DMS53 treated with DMSO at 0.1 percent for 48 hours (cell line): ENCODE results near the gene OR8K5.
"Not testable (repeated sequence)": the region's sequence is repeated elsewhere in the genome, so short reads cannot be mapped to it uniquely, and the experiment has no call there.

Experiments used
- DNase-seq: peaks from one replicate; lab custom pipeline; 2025; ENCODE audit not compliant: unreplicated experiment; lab: John Stamatoyannopoulos, UW

OR8K5 gene, protein sequence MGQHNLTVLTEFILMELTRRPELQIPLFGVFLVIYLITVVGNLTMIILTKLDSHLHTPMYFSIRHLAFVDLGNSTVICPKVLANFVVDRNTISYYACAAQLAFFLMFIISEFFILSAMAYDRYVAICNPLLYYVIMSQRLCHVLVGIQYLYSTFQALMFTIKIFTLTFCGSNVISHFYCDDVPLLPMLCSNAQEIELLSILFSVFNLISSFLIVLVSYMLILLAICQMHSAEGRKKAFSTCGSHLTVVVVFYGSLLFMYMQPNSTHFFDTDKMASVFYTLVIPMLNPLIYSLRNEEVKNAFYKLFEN

DNA sequence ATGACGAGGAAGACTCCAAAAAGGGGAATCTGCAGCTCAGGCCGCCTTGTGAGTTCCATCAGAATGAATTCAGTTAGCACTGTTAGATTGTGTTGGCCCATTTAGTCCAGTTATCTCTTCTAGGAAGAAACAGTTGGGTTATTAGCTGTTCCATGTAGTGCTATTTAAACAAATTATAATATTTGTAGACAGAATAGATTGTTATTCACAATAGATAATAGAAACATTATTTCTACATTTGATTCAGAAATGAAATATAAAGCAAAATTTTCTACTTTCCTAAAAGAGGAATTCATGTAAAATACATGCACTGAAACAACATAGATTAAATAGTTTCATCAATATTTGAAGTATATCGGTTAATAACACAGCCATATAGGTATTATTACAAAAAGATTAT lies at the start of gene OR8K5:
Gene OR8K5, minus strand, starts transcription at position 101 of the 400 bp plus-strand sequence. Its CDS starts 0 bp downstream, at position 101.
- no peak for DNase-seq

GRCh38 chr11:56207790-56208189 lies 47.7 kb upstream of the OR8K5 start:
- DNase-seq, result no peak

DNA sequence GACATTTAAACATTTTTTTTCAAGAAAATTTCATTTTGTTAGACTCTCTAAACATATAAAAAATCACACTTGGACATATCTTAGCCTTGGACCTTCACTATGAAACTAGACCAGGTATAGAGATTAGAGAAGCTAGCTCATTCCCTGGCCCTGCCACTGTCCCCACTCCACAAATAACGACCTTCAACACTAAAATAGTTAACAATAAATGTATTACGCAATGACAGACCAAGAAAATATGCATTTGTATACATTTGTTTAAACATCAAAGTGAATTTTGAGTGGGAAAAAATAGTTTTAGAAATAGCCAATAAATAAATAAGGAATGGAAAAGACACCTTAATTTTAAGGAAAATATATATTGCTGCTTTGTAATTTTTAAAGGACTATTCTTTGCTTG lies 37.2 kb upstream of the OR8K5 start:
- DNase-seq, result no peak

DNA sequence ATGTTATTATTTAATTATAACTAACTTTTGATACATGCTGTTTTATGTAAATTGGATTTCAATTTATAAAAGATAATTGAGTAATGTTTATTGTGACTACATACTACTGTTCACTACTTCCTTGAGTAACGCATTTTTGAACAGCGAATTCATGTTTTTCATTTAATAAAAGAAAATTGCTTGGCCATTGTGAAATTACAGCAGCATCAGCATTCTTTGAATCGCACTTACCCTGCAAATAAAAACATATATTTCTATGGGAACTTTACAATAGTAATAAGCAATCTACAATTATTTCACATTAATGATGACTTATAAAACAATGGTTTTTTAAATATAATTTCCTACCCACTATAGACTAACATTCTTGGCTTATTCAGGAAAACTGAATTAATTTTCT lies 36.6 kb upstream of the OR8K5 start:
- no peak for DNase-seq

DNA sequence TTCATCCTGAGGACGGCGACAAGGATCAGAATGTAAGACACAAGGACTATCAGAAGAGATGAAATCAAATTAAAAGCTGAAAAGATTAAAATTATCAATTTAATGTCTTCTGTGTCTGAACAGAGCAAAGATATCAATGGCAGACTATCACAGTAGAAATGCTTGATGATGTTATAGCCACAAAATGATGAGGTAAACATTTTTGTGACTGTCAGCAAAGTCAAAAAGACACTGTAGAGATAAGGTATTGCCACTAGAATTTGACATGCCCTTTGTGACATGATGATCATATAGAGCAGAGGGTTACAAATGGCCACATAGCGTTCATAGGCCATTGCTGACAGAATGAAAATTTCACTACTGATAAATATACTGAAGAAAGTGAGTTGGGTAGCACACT lies 28.5 kb upstream of the OR8K5 start:
- no peak for DNase-seq

DNA sequence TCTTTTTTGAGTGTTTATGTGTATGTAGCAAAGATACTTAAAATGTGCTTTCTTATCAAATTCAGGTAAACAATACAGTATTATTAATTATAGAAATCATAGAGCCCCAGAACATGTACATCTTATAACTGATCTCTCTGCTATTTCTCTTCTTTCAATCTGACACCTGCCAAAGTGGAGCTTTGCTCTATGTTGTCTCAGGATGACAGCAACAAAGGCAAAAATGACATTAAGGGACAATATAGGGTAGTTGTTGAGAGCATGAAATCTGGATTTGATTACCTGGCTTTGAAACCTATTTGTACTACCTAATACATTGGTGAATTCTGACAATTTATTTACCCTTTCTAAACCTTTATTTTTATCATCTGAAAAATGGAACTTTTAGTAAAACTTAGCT lies 23.3 kb upstream of the OR8K5 start:
- DNase-seq, result no peak

GRCh38 chr11:56176318-56176717 lies 16.2 kb upstream of the OR8K5 start, which contains the start of gene OR5J2:
Gene OR5J2, plus strand, starts transcription at chr11:56176618. Its CDS starts 0 bp downstream, at chr11:56176618.
- no peak for DNase-seq

DNA sequence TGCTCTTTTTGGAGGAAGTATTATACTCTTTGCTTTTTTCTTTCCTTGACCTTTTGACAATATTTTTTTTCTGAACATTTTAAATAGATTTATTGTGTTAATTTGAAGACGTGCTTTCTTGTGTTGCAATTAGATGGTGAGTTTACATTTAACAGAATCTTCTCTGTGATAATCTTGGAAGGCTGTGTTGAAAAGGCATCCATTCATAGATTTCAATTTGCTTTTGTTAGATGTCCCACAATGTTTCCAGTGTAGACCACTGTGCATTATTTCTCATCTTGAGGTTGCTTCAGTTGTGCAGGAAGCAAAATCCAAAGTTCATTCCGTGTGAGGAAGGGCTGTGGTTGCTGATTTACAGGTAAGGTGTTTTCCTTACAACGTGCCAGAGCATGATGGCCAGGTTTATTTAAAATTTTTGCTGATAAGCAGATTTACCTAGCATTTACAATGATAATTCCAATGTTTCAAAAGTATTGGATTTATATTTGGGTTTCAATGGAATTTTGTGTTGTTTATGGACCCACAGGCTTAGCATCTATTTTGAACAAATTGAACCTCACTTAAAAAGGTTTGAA lies 12.2 kb upstream of the OR8K5 start:
- DNase-seq, result no peak

DNA sequence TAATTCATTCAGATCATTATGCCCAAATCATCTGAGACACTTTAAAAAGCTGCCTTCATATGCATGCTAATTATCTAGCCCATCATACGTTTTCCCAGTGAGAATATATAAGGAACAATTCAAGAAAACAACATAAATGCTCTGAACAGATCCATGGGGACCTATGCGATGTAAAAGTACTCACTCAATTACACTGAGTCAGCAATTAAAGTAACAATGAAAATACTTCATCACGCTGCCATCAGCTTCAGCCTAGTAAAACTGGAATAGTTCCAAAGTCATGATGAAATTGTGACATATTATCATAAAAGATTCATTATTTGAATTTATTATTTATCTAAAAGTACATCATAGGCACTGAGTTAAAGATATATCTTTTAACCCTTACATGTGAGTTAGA lies 3.7 kb upstream of the OR8K5 start:
- no peak for DNase-seq

DNA sequence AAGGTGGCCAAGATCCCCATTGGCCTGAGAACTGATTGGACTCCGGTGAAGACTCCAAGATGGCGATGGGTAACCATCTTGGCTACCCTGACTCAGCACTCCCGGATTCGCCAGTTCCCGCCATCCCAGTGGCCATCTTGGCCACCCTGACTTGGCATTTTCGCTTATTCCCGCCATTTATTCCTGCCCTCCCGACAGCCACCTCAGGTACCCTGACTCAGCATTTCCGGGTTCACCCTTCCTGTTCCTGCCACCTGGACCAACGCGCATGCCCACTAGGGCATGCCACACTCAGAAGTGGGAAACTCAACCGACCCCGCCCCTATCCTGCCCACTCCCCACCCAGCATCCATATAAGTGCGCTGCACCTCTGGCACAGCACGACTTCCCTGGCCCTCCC lies 7.8 kb downstream of the OR8K5 start:
- no peak for DNase-seq

DNA sequence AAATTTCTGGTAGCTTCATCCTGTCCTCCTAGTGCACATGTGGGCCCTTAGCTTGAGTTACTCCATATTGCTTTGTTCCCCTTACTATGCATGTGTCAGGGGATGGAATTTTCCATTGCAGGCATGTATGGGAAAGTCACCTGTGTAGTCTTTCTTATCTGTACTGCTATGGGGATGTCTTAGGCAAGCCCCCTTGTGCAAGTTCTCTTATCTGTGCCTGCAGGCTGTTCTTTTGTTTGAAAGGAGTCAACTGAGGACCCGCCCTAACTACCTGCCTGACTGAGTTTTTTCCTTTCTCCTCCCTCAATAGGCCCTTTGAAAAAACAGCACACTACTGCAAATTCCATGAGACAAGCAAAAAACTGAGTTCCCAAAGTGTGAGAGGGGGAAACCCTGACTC lies 8.7 kb downstream of the OR8K5 start:
- no peak for DNase-seq

- not testable (repeated sequence) for DNase-seq
Observed at GRCh38 chr11:56143681-56144080, 16.4 kb downstream of the OR8K5 start.

- DNase-seq, result no peak
Observed at GRCh38 chr11:56140151-56140661, 19.9 kb downstream of the OR8K5 start, which contains the start of gene OR8J3. Gene OR8J3, minus strand, starts transcription at chr11:56140201. Its CDS starts 2,483 bp downstream, at chr11:56137718.

- DNase-seq, result no peak
Observed at GRCh38 chr11:56122073-56122472, 38.0 kb downstream of the OR8K5 start, which contains the start of gene OR8H3. Gene OR8H3, plus strand, starts transcription at chr11:56122373. Its CDS starts 0 bp downstream, at chr11:56122373.
